Endothelial cell of umbilical vein (primary cell): ENCODE measurements around the gene TPCN1. TPM values are rescaled to one million over a fixed set of nuclear protein-coding genes. Genes with fewer than 3 reads are reported as not detected.

Experiments
- BruUV-seq: library from RNA; stranded (reverse); fragments of 400-500 nt; replicated peaks from 2 replicates; lab custom pipeline; 2021; lab: Mats Ljungman, UMichigan
- CTCF ChIA-PET: fragments of 300-600, 350-600 bp; sonication (Branson Sonifier 250); formaldehyde crosslinking; loops from one replicate; lab custom pipeline; 2021; ENCODE audit warnings: antibody characterized with exemption, inconsistent platforms; lab: Charles Lee
- POLR2A ChIA-PET: fragments of 300-600, 350-600 bp; sonication (Branson Sonifier 250); formaldehyde crosslinking; loops from one replicate; lab custom pipeline; 2021; ENCODE audit warnings: antibody characterized with exemption, inconsistent platforms; lab: Charles Lee
- DNase-seq: peaks from one replicate; pipeline ENCODE4 v3.0.0-alpha.2; 2011; ENCODE audit warnings: low read depth, low spot score
- FAIRE-seq: peaks from 2 replicates; lab custom pipeline; 2011; peaks lifted over from hg19 to GRCh38; lab: Jason Lieb, UNC
- H2AFZ ChIP-seq: 2 replicates; pipeline ENCODE4 v1.6.0; 2012; ENCODE audit warnings: low read depth, low read length, control low read depth, inconsistent platforms
- H3K27ac ChIP-seq: 2 replicates; pipeline ENCODE4 v1.5.1; 2011; ENCODE audit warnings: low read depth, mild to moderate bottlenecking, control low read depth, low read length, moderate library complexity; ENCODE audit not compliant: insufficient read depth
- H3K27me3 ChIP-seq, 2 experiments: 2 replicates each; pipeline versions ENCODE4 v1.6.0 to v1.6.1; 2011; ENCODE audit warnings: low read length in 2 of 2, mixed read lengths in 1 of 2; ENCODE audit not compliant: control insufficient read depth in 2 of 2, insufficient read depth in 2 of 2
- H3K36me3 ChIP-seq, 2 experiments: 2 replicates in 1 of 2; 3 replicates in 1 of 2; pipeline ENCODE4 v1.5.1; 2011; ENCODE audit warnings: low read length in 2 of 2, mild to moderate bottlenecking in 1 of 2, moderate library complexity in 1 of 2; ENCODE audit not compliant: control insufficient read depth in 2 of 2, insufficient read depth in 2 of 2; ENCODE audit errors: extremely low read depth in 1 of 2
- H3K4me1 ChIP-seq: 3 replicates; pipeline ENCODE4 v1.5.1; 2011; ENCODE audit warnings: mild to moderate bottlenecking, low read length; ENCODE audit not compliant: control insufficient read depth, insufficient read depth; ENCODE audit errors: extremely low read depth
- H3K4me2 ChIP-seq: 2 replicates; pipeline ENCODE4 v1.6.1; 2011; ENCODE audit warnings: low read length, control low read depth, mixed read lengths; ENCODE audit not compliant: insufficient read depth
- H3K4me3 ChIP-seq, 3 experiments: fragments of 200-600 bp in 1 of 3; sonication (generic), shearing (Covaris generic) in 1 of 3; replicated peaks in 1 of 3; 2 replicates each; pipeline ENCODE4 v1.5.1; 2011 to 2016; ENCODE audit warnings: control low read depth in 3 of 3, low read length in 3 of 3, mild to moderate bottlenecking in 2 of 3, inconsistent platforms in 1 of 3, low read depth in 1 of 3, moderate library complexity in 1 of 3; ENCODE audit not compliant: insufficient read depth in 1 of 3
- H3K79me2 ChIP-seq: 2 replicates; pipeline ENCODE4 v1.6.0; 2012; ENCODE audit warnings: low read length, inconsistent platforms; ENCODE audit not compliant: control insufficient read depth, insufficient read depth
- H3K9ac ChIP-seq: replicated peaks from 2 replicates; pipeline ENCODE3; 2011; ENCODE audit warnings: low read length, control low read depth; ENCODE audit not compliant: insufficient read depth; ENCODE audit errors: extremely low read depth
- H3K9me1 ChIP-seq: replicated peaks from 3 replicates; pipeline ENCODE4 v1.6.0; 2011; ENCODE audit warnings: mild to moderate bottlenecking, low read length; ENCODE audit not compliant: control insufficient read depth, insufficient read depth; ENCODE audit errors: extremely low read depth
- H3K9me3 ChIP-seq: replicated peaks from 2 replicates; pipeline ENCODE4 v1.5.1; 2012; ENCODE audit warnings: low read length, inconsistent platforms; ENCODE audit not compliant: control insufficient read depth, insufficient read depth
- H4K20me1 ChIP-seq: replicated peaks from 2 replicates; pipeline ENCODE3; 2011; ENCODE audit warnings: mild to moderate bottlenecking, low read length; ENCODE audit not compliant: control insufficient read depth, insufficient read depth; ENCODE audit errors: extremely low read depth
- CTCF ChIP-seq, 2 donors: IDR thresholded peaks; 1 replicate in 1 of 2; 2 replicates in 1 of 2; pipeline ENCODE4 v1.5.1; 2011; ENCODE audit warnings: low read length in 2 of 2, mild to moderate bottlenecking in 2 of 2, moderate library complexity in 2 of 2, control low read depth in 1 of 2, inconsistent platforms in 1 of 2, low read depth in 1 of 2; ENCODE audit not compliant: insufficient read depth in 1 of 2; ENCODE audit errors: extremely low read depth in 1 of 2
- EZH2 ChIP-seq: IDR thresholded peaks from 2 replicates; pipeline ENCODE4 v1.6.1; 2012; ENCODE audit warnings: borderline replicate concordance, low read depth, mild to moderate bottlenecking, moderate library complexity, low read length, inconsistent platforms; ENCODE audit not compliant: severe bottlenecking
- FOS ChIP-seq: IDR thresholded peaks from 2 replicates; pipeline ENCODE4 v1.6.1; 2011; ENCODE audit warnings: mild to moderate bottlenecking, low read length, moderate library complexity, borderline replicate concordance; ENCODE audit not compliant: insufficient read depth
- GATA2 ChIP-seq: IDR thresholded peaks from 2 replicates; pipeline ENCODE4 v1.7.0; 2011; ENCODE audit warnings: low read depth, mild to moderate bottlenecking, moderate library complexity, mixed read lengths, low read length; ENCODE audit not compliant: insufficient read length, insufficient read depth
- JUN ChIP-seq: IDR thresholded peaks from 2 replicates; pipeline ENCODE4 v1.6.1; 2011; ENCODE audit warnings: borderline replicate concordance, low read depth; ENCODE audit not compliant: insufficient read length, insufficient read depth
- MAX ChIP-seq: IDR thresholded peaks from 2 replicates; pipeline ENCODE4 v1.6.1; 2011; ENCODE audit not compliant: insufficient read depth, insufficient read length
- MYC ChIP-seq: IDR thresholded peaks from one replicate; pipeline ENCODE4 v1.6.1; 2011; ENCODE audit warnings: mild to moderate bottlenecking, low read depth, low read length
- POLR2A ChIP-seq: IDR thresholded peaks from 2 replicates; pipeline ENCODE4 v1.6.1; 2012; ENCODE audit warnings: low read depth, mild to moderate bottlenecking, control low read depth, low read length
- POLR2AphosphoS5 ChIP-seq: IDR thresholded peaks from 2 replicates; pipeline ENCODE4 v1.6.1; 2012; ENCODE audit warnings: low read depth, mild to moderate bottlenecking, control low read depth, low read length, moderate library complexity; ENCODE audit not compliant: insufficient read depth
- dilution Hi-C: fragments of 300-500 bp; cut with MboI; formaldehyde crosslinking; loops from one replicate; pipeline ENCODE4 v1.15.0; 2019; ENCODE audit warnings: low sequenced_read_pairs; ENCODE audit not compliant: extremely low pct_ligation_motif_present
- intact Hi-C: fragments of 100-400 bp; cut with micrococcal nuclease; formaldehyde crosslinking; loops from one replicate; pipeline ENCODE4 v1.10.0; 2022
- polyA plus RNA-seq, 4 experiments: library from polyadenylated mRNA; depleted of rRNA in 3 of 4; stranded (reverse) in 3 of 4; unstranded in 1 of 4; fragments of >200 nt; gene quantifications; 2 replicates each; pipeline versions ENCODE4 v1.2.1 to v1.2.3, GENCODE V29; 2011 to 2012; ENCODE audit warnings: missing spikeins in 1 of 4
- total RNA-seq: library from RNA; stranded (reverse); gene quantifications from 2 replicates; pipeline ENCODE4 v1.2.3, GENCODE V29; 2021

The TPCN1 gene
- total and polyA plus RNA-seq, 2 donors (not counting 3 experiments of a cell fraction or from before 2014, with no cell fraction given): 19.5 to 28.3 TPM

- POLR2A ChIA-PET: no interaction called here
Measured at GRCh38 chr12:113287899-113288282, 66.6 kb downstream of the TPCN1 start.

DNA sequence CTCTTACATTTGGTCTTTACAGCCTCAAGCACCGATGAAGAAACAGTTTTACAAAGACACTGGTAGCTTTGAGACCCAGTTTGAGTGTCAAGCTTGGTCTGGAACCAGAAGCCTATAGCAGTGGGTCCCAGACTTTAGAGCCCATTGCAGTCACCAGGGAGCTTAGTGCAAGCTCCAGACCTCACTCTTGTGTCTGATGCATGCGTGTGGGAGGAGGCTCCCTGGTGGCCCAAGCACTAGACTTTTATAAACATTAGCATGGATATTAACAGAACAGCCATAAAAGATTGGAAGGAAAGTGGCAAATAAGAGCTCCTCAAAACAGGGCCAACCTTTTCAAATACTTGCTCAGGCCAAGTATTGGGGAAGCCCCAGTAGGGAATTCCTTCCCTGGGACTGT is 68.1 kb downstream of the TPCN1 start:
- no peak overlapping the region for H2AFZ ChIP-seq
- dilution Hi-C loops (no loop called here), intact Hi-C loops (no loop called here)
- H4K20me1 ChIP-seq: no peaks in the 10 kb centered on the region
- no peak overlapping the region for H3K9ac ChIP-seq
- H3K4me1 ChIP-seq: no peaks in the 10 kb centered on the region
- H3K27ac ChIP-seq: no peak overlapping the region
- H3K9me3 ChIP-seq: no peaks in the 10 kb centered on the region
- DNase-seq (no peak), FAIRE-seq (no peak)
- no TSS peak for BruUV-seq
- H3K36me3 ChIP-seq: peaks cover 0 to 2% of the 10 kb centered on the region in 2 experiments
- no peaks in the 10 kb centered on the region for H3K9me1 ChIP-seq
- no peak overlapping the region for H3K4me3 ChIP-seq
- no peak overlapping the region for H3K4me2 ChIP-seq
- no peaks in the 10 kb centered on the region for H3K27me3 ChIP-seq
- TF ChIP-seq POLR2AphosphoS5 (no peak), CTCF (IDR thresholded peaks at IDR 0.05; ENCODE audit: extremely low read depth in 1 of 2, insufficient read depth in 1 of 2, low read depth in 1 of 2, low read length in 2 of 2) (no peak), MYC (no peak), GATA2 (no peak), MAX (no peak), EZH2 (no peak), JUN (no peak), FOS (no peak), POLR2A (no peak)
- ChIA-PET POLR2A (interaction anchor here (0.5 kb wide), 1 partner anchor 66 kb away, joined by 6 read pairs; no protein-coding TSS in a partner anchor), CTCF (interaction anchor here (0.8 kb wide), 1 partner anchor 10 kb away, joined by 3 read pairs; no protein-coding TSS in a partner anchor)
- no peaks in the 10 kb centered on the region for H3K79me2 ChIP-seq

More at GRCh38 chr12:113287899-113288282, 66.6 kb downstream of the TPCN1 start:
- CTCF ChIA-PET: no interaction called here
- DNase-seq (no peak), FAIRE-seq (no peak)
- H3K4me2 ChIP-seq: no peak overlapping the region
- no peak overlapping the region for H3K27ac ChIP-seq
- dilution Hi-C loops: no loop called here
- H3K9me1 ChIP-seq: no peaks in the 10 kb centered on the region
- no peaks in the 10 kb centered on the region for H4K20me1 ChIP-seq
- no peaks in the 10 kb centered on the region for H3K79me2 ChIP-seq
- no peak overlapping the region for H3K4me3 ChIP-seq
- no TSS peak for BruUV-seq
- intact Hi-C loops: no loop called here
- no peaks in the 10 kb centered on the region for H3K27me3 ChIP-seq
- H3K9ac ChIP-seq: no peak overlapping the region
- H3K9me3 ChIP-seq: no peaks in the 10 kb centered on the region
- TF ChIP-seq FOS (no peak), MYC (no peak), CTCF (IDR thresholded peaks at IDR 0.05; ENCODE audit: extremely low read depth in 1 of 2, insufficient read depth in 1 of 2, low read depth in 1 of 2, low read length in 2 of 2) (no peak)
- no peaks in the 10 kb centered on the region for H3K36me3 ChIP-seq
- H2AFZ ChIP-seq: no peak overlapping the region
- no peaks in the 10 kb centered on the region for H3K4me1 ChIP-seq
